GM06990 (cell line): Measurements from ENCODE around the gene CMTM1.

Source experiments
- DNase-seq: peaks from one replicate; pipeline ENCODE4 v3.0.0-alpha.2; 2011; ENCODE audit not compliant: insufficient read length; ENCODE audit errors: extremely low read depth
- H3K27me3 ChIP-seq: replicated peaks from 2 replicates; pipeline ENCODE4 v1.6.0; 2011; ENCODE audit warnings: low read length; ENCODE audit not compliant: control insufficient read depth, insufficient read depth
- H3K36me3 ChIP-seq: 2 replicates; pipeline ENCODE4 v1.5.1; 2011; ENCODE audit warnings: low read length; ENCODE audit not compliant: control insufficient read depth, insufficient read depth
- H3K4me3 ChIP-seq: replicated peaks from 2 replicates; pipeline ENCODE4 v1.5.1; 2011; ENCODE audit warnings: low read depth, mild to moderate bottlenecking, control low read depth, low read length
- TF ChIP-seq, protein P1 (sequence below): IDR thresholded peaks from 2 replicates; pipeline ENCODE4 v1.5.1; 2011; ENCODE audit warnings: low read length, control low read depth, mild to moderate bottlenecking, inconsistent platforms; ENCODE audit not compliant: insufficient read depth, poor library complexity, severe bottlenecking

CMTM1 gene

DNA sequence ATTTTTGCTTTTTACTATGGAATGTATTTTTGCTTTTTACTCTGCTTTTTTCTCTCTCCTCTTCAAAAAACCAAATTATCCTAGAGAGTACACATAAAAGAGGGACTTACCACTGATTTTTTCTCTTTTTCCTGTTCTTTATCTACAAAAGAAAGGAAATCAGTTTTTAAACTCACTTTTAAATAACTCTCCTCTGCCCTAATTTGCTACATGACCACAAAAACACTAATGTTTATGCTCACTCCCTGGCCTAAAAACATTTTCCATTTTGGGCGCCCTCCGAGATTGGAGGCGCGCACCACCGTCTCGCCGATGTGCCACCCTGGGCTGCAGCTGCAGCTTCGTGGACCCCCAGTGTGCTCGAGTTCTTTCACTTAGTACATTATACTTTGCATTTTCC is 17.4 kb upstream of the CMTM1 start:
- TF ChIP-seq, protein P1, sequence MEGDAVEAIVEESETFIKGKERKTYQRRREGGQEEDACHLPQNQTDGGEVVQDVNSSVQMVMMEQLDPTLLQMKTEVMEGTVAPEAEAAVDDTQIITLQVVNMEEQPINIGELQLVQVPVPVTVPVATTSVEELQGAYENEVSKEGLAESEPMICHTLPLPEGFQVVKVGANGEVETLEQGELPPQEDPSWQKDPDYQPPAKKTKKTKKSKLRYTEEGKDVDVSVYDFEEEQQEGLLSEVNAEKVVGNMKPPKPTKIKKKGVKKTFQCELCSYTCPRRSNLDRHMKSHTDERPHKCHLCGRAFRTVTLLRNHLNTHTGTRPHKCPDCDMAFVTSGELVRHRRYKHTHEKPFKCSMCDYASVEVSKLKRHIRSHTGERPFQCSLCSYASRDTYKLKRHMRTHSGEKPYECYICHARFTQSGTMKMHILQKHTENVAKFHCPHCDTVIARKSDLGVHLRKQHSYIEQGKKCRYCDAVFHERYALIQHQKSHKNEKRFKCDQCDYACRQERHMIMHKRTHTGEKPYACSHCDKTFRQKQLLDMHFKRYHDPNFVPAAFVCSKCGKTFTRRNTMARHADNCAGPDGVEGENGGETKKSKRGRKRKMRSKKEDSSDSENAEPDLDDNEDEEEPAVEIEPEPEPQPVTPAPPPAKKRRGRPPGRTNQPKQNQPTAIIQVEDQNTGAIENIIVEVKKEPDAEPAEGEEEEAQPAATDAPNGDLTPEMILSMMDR, result no peak
- Histone ChIP-seq H3K27me3 (no peaks in the 10 kb centered on the region), H3K36me3 (no peaks in the 10 kb centered on the region), H3K4me3 (no peak overlapping the region)
- DNase-seq, result no peak

DNA sequence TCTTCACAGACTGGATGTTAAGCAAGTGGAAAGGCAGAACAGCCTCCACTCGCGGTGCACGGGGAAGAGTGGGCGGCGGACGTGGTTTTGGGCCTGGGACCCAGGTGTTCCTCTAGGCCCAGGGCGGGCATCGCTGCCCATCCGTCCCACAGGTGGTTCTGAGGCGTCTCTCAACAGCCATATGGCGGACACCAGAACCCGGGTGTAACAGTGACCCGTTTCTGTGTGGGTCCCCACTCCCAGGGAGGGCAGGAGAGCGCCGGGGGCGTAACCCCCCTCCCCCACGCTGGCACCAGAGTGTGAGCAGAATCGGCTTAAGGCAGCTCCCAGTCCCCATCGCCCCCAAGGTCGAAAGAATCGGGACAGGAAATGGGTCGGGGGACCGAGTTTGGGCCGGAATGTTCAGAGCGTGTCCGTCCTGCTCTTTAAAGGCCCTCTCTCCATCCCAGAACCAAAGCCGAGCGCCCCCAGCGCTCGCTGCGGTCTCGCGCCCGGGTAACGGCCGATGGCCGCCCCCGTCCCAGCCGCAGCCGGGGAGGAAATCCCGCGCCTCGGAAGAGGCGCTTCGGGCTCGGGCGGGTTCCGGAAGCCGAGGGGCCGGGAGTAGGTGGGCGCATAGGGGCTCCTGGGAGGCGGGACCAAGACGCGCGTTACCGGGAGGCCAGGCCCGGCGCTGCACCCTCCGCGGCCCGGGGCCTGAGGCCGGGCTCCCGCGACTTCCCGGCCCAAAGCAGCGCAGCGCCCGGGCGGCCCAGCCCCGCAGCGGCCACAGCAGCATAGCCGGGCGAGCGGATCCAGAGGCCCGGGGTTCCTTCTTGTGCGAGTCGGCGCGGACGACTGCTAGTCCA is 16.7 kb upstream of the CMTM1 start, which contains the start of gene TK2:
TSS of gene TK2 (minus strand) at position 839 of the 848 bp plus-strand sequence. CDS start at position 778, 61 bp downstream.
- Histone ChIP-seq H3K27me3 (no peaks in the 10 kb centered on the region), H3K36me3 (no peaks in the 10 kb centered on the region), H3K4me3 (peak within 1 kb of the TSS; percentile 58)
- peak; percentile 73 for DNase-seq
- TF ChIP-seq, protein P1, result peak; percentile 40

DNA sequence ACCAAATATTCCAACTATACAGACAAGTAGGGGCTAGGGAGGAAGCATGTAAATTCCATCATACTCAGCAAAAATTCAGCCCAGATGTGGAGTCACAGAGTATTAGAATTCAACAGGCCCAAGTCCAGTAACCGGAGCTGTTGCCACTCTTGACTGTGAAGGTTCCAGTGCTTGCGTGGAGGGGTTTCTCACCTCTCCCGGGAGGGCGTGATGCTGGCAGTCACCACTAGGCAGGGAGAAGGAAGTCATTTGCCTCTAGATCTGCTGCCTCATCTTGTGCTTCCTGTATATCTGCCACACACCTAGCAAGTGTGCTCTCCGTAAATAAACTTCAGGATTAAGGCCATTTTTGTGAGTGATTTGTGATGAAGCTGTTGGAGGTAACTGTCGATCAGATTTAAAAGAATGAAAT is 14.9 kb upstream of the CMTM1 start:
- H3K27me3 ChIP-seq, result no peaks in the 10 kb centered on the region
- TF ChIP-seq, protein P1, result peak; percentile 30
- peak; percentile 45 for DNase-seq
- no peak overlapping the region for H3K4me3 ChIP-seq
- no peaks in the 10 kb centered on the region for H3K36me3 ChIP-seq

DNA sequence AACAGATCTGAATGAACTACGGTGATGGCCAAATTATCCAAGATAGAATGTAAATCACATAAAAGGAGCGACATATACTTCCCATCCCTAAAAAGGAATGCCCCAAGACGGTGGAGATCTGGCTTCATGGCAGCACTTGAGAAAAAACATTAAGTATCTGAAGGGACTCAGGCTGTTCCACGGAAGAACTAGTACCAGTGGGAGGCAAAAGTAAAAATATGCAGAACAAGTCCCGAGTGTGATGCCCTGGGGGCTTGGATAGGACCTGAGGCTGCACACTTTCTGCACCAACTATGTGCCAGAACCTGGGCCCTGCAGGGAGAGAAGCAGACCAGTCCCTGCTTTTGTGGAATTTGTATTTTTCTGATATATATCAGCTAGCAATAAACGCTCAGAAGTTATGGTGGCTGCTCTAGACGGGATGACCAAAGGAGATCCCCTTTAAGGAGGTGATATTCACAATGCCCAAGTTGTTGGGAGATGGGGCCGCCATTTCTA is 14.4 kb upstream of the CMTM1 start:
- Histone ChIP-seq H3K4me3 (peak overlapping the region; percentile 66), H3K27me3 (no peaks in the 10 kb centered on the region), H3K36me3 (no peaks in the 10 kb centered on the region)
- no peak for DNase-seq
- TF ChIP-seq, protein P1, result no peak

DNA sequence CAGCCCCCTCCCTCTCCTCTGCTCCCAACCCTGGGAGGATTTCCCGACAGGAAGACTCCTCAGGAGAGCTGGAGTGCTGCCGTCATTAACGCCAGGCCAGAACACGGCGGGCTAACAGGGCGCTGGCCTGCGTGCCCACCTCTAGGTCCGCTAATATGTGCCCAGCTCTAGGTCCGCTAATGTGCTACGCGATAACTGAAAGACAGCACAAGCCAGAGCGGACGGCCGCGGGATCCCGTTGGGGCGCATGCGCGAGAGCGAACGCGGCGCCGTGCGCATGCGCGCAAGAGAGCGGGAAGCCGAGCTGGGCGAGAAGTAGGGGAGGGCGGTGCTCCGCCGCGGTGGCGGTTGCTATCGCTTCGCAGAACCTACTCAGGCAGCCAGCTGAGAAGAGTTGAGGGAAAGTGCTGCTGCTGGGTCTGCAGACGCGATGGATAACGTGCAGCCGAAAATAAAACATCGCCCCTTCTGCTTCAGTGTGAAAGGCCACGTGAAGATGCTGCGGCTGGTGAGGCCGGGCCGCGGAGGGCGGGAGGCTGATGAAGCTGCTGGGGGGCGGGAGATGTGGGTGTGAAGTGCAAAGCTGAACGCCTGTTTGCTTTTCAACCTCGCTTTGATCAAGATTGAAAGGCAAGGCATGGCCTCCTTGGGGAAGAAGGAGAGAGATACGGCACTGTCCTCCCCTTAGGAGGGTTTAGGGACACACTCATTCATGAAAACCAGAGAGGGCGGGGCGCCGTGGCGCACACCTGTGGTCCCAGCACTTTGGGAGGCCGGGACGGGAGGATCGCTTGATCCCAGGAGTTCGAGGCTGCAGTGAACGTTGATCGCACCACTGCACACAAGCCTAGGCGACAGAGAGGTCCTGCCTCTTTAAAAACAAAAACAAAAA is 13.7 kb upstream of the CMTM1 start, which contains the start of gene CKLF:
TSS of gene CKLF (plus strand) at position 291 of the 892 bp plus-strand sequence. CDS start at position 431, 140 bp downstream.
- DNase-seq, result peak; percentile 98
- Histone ChIP-seq H3K36me3 (no peaks in the 10 kb centered on the region), H3K4me3 (peak within 1 kb of the TSS; percentile 66), H3K27me3 (no peaks in the 10 kb centered on the region)
- TF ChIP-seq, protein P1, result no peak
